GM23338 (cell line): ENCODE measurements around the gene GLYATL3. TPM values are rescaled to one million over a fixed set of nuclear protein-coding genes. Genes with fewer than 3 reads are reported as not detected.

Experiments
- ATAC-seq: fragments of 200-7000 bp; cut with Tn5 transposase; 3 replicates; pipeline ENCODE4 v1.9.1; 2020
- DNase-seq: peaks from one replicate; pipeline ENCODE4 v3.0.0-alpha.2; 2015; ENCODE audit warnings: low spot score
- H2AFZ ChIP-seq: fragments of 200-600 bp; sonication (generic); 2 replicates; pipeline ENCODE4 v1.8.0; 2016; ENCODE audit warnings: antibody characterized with exemption, mild to moderate bottlenecking, moderate library complexity
- H3F3A ChIP-seq: fragments of 200-600 bp; sonication (generic); replicated peaks from 2 replicates; pipeline ENCODE4 v1.8.0; 2017; ENCODE audit warnings: antibody characterized with exemption, mixed run types, low read depth
- H3K27ac ChIP-seq: fragments of 200-600 bp; sonication (generic); 2 replicates; pipeline ENCODE4 v1.6.1; 2016; ENCODE audit warnings: low read depth
- H3K27me3 ChIP-seq: fragments of 200-600 bp; sonication (generic); 2 replicates; pipeline ENCODE4 v1.8.0; 2016; ENCODE audit warnings: mild to moderate bottlenecking, mixed run types, moderate library complexity; ENCODE audit not compliant: insufficient read depth
- H3K36me3 ChIP-seq: fragments of 200-600 bp; sonication (generic); 2 replicates; pipeline ENCODE4 v1.8.0; 2016; ENCODE audit warnings: mild to moderate bottlenecking; ENCODE audit not compliant: insufficient read depth
- H3K4me1 ChIP-seq: fragments of 200-600 bp; sonication (generic); 2 replicates; pipeline ENCODE4 v1.8.0; 2016; ENCODE audit warnings: mild to moderate bottlenecking, moderate library complexity; ENCODE audit not compliant: insufficient read depth
- H3K4me2 ChIP-seq: fragments of 200-600 bp; sonication (generic); 2 replicates; pipeline ENCODE4 v1.7.1; 2017; ENCODE audit warnings: mixed run types
- H3K4me3 ChIP-seq: fragments of 200-600 bp; sonication (generic); 2 replicates; pipeline ENCODE4 v1.6.1; 2016; ENCODE audit warnings: mixed run types
- H3K79me2 ChIP-seq: fragments of 200-600 bp; sonication (generic); replicated peaks from 2 replicates; pipeline ENCODE4 v1.8.0; 2017; ENCODE audit warnings: mild to moderate bottlenecking; ENCODE audit not compliant: insufficient read depth
- H3K9me2 ChIP-seq: fragments of 200-600 bp; sonication (generic); 2 replicates; pipeline ENCODE4 v1.8.0; 2017; ENCODE audit not compliant: insufficient read depth
- H4K20me1 ChIP-seq: fragments of 200-600 bp; sonication (generic); replicated peaks from 2 replicates; pipeline ENCODE4 v1.8.0; 2017; ENCODE audit warnings: mild to moderate bottlenecking; ENCODE audit not compliant: insufficient read depth
- H3K27ac Mint-ChIP-seq: 2 replicates; pipeline ENCODE4 v1.8.0; 2020; ENCODE audit warnings: inconsistent platforms, mild to moderate bottlenecking, moderate library complexity, mixed read lengths
- H3K27me3 Mint-ChIP-seq: 3 replicates; pipeline ENCODE4 v1.8.0; 2022; ENCODE audit warnings: low read depth, mild to moderate bottlenecking, moderate library complexity, mixed read lengths, inconsistent platforms; ENCODE audit not compliant: insufficient read depth, poor library complexity
- H3K36me3 Mint-ChIP-seq: 3 replicates; pipeline ENCODE4 v1.8.0; 2021; ENCODE audit warnings: low read depth, mild to moderate bottlenecking, inconsistent platforms, moderate library complexity, mixed read lengths
- H3K4me1 Mint-ChIP-seq: 3 replicates; pipeline ENCODE4 v1.8.0; 2020; ENCODE audit warnings: mild to moderate bottlenecking, inconsistent platforms, mixed read lengths
- H3K4me3 Mint-ChIP-seq: 3 replicates; pipeline ENCODE4 v1.8.0; 2021; ENCODE audit warnings: moderate library complexity, mild to moderate bottlenecking, inconsistent platforms, mixed read lengths
- H3K9me3 Mint-ChIP-seq: 3 replicates; pipeline ENCODE4 v1.8.0; 2020; ENCODE audit warnings: moderate library complexity, mild to moderate bottlenecking, inconsistent platforms, mixed read lengths
- CREB1 ChIP-seq: fragments of 250-450 bp; sonication (Bioruptor Pico); IDR thresholded peaks from 2 replicates; pipeline ENCODE4 v1.5.0; 2020; ENCODE audit warnings: low read depth, mild to moderate bottlenecking, moderate library complexity
- EZH2 ChIP-seq: fragments of 200-600 bp; sonication (generic); IDR thresholded peaks from one replicate; pipeline ENCODE4 v1.8.0; 2017; ENCODE audit warnings: antibody characterized with exemption, mild to moderate bottlenecking, low read depth; ENCODE audit not compliant: unreplicated experiment
- EZH2phosphoT487 ChIP-seq: fragments of 200-600 bp; sonication (generic); IDR thresholded peaks from one replicate; pipeline ENCODE4 v1.8.1; 2018; ENCODE audit warnings: antibody characterized with exemption; ENCODE audit not compliant: unreplicated experiment
- JUNB ChIP-seq: IDR thresholded peaks from one replicate; pipeline ENCODE4 v1.6.1; 2016; ENCODE audit warnings: antibody characterized with exemption; ENCODE audit not compliant: unreplicated experiment
- POLR2AphosphoS5 ChIP-seq: IDR thresholded peaks from 2 replicates; pipeline ENCODE4 v1.6.1; 2016; ENCODE audit warnings: antibody characterized with exemption, low read depth
- REST ChIP-seq: IDR thresholded peaks from one replicate; pipeline ENCODE4 v1.6.1; 2018; ENCODE audit warnings: antibody characterized with exemption; ENCODE audit not compliant: unreplicated experiment
- STAT1 ChIP-seq: IDR thresholded peaks from one replicate; pipeline ENCODE4 v1.6.1; 2016; ENCODE audit warnings: antibody characterized with exemption; ENCODE audit not compliant: unreplicated experiment
- ZNF114 ChIP-seq: fragments of 250-450 bp; sonication (Bioruptor Pico); IDR thresholded peaks from 2 replicates; pipeline ENCODE4 v1.5.0; 2020; ENCODE audit warnings: mild to moderate bottlenecking, moderate library complexity
- ZNF331 ChIP-seq: fragments of 250-450 bp; sonication (Bioruptor Pico); IDR thresholded peaks from 2 replicates; pipeline ENCODE4 v1.5.0; 2020; ENCODE audit warnings: low read depth, mild to moderate bottlenecking, moderate library complexity
- ZNF462 ChIP-seq: fragments of 250-450 bp; sonication (Bioruptor Pico); IDR thresholded peaks from 2 replicates; pipeline ENCODE4 v1.5.0; 2020; ENCODE audit warnings: mild to moderate bottlenecking, moderate library complexity
- polyA plus RNA-seq: library from polyadenylated mRNA; unstranded; fragments of >200 nt; fragmentation: Nextera tagmentation; extraction: Ambion mirVana; gene quantifications from 2 replicates; pipeline ENCODE4 v1.2.1, GENCODE V29; 2016
- total RNA-seq: library from RNA; depleted of rRNA; stranded (reverse); fragments of >200 nt; shearing (Covaris generic); gene quantifications from 2 replicates; pipeline ENCODE4 v1.2.3, GENCODE V29; 2014

GLYATL3 gene
- total and polyA plus RNA-seq, 2 experiments from 2014 or later, result not detected

GRCh38 chr6:49457771-49458170 is 42.0 kb upstream of the GLYATL3 start (continued):
- no peak for TF ChIP-seq ZNF462 (CRISPR knock-in tag)

GRCh38 chr6:49462071-49462470 is 37.7 kb upstream of the GLYATL3 start:
- TF ChIP-seq JUNB, result no peak
- no peak for TF ChIP-seq POLR2AphosphoS5
- TF ChIP-seq REST, result no peak
- TF ChIP-seq EZH2phosphoT487, result no peak
- no peak for TF ChIP-seq EZH2
- TF ChIP-seq STAT1, result no peak
- TF ChIP-seq CREB1, result no peak
- TF ChIP-seq ZNF331 (CRISPR knock-in tag), result no peak
- TF ChIP-seq ZNF114 (CRISPR knock-in tag), result no peak
- Mint-ChIP-seq H3K27me3 (no peaks in the 10 kb centered on the region), H3K4me1 (peaks cover 11% of the 10 kb centered on the region), H3K36me3 (no peaks in the 10 kb centered on the region; the same call in 1 of the 3 replicates), H3K4me3 (peak overlapping the region; percentile 100), H3K27ac (no peak overlapping the region; the same call in 1 of the 2 replicates), H3K9me3 (peaks cover 3% of the 10 kb centered on the region; the same call in 1 of the 3 replicates)
- DNase-seq (no peak), ATAC-seq (no peak)
- no peaks in the 10 kb centered on the region for H4K20me1 ChIP-seq
- no peaks in the 10 kb centered on the region for H3K27me3 ChIP-seq
- no peak overlapping the region for H2AFZ ChIP-seq
- no peaks in the 10 kb centered on the region for H3K4me1 ChIP-seq
- H3K9me2 ChIP-seq, result no peaks in the 10 kb centered on the region
- H3F3A ChIP-seq, result no peaks in the 10 kb centered on the region
- H3K79me2 ChIP-seq, result peaks cover 57% of the 10 kb centered on the region
- no peaks in the 10 kb centered on the region for H3K36me3 ChIP-seq
- H3K4me3 ChIP-seq, result peak overlapping the region; percentile 66
- H3K27ac ChIP-seq, result no peak overlapping the region
- H3K4me2 ChIP-seq, result peak overlapping the region; percentile 92
